HepG2 (cell line): ENCODE data around the gene LDLRAD3. TPM values are rescaled to one million over a fixed set of nuclear protein-coding genes. Genes with fewer than 3 reads are reported as not detected.

ENCODE experiments used
- ATAC-seq: fragments of 200-7000 bp; cut with Tn5 transposase; 3 replicates; pipeline ENCODE4 v1.9.1; 2020; ENCODE audit warnings: mild to moderate bottlenecking, moderate library complexity
- BruUV-seq: library from RNA; stranded (reverse); fragments of 400-500 nt; replicated peaks from 2 replicates; lab custom pipeline; 2021; lab: Mats Ljungman, UMichigan
- CTCF ChIA-PET: fragments of 300-600 bp; formaldehyde crosslinking; extraction: SDS; loops from one replicate; lab custom pipeline; 2021; ENCODE audit warnings: low total read pairs, inconsistent platforms, low intra/inter-chr PET ratio; lab: Yijun Ruan, JAX
- POLR2A ChIA-PET: fragments of 350-600 bp; sonication (Branson Sonifier 250); formaldehyde crosslinking; loops from one replicate; lab custom pipeline; 2020; ENCODE audit warnings: antibody characterized with exemption, inconsistent platforms; lab: Yijun Ruan, JAX
- DNase-seq: peaks from one replicate; pipeline ENCODE4 v3.0.0-alpha.2; 2015; ENCODE audit warnings: low spot score
- FAIRE-seq: peaks from 3 replicates; lab custom pipeline; 2011; peaks lifted over from hg19 to GRCh38; lab: Jason Lieb, UNC
- H2AFZ ChIP-seq: one replicate; pipeline ENCODE4 v1.6.1; 2011; ENCODE audit warnings: low read length, inconsistent platforms
- H3K27ac ChIP-seq: fragments of 300-600 bp; 3 replicates; pipeline ENCODE4 v1.8.0; 2011; ENCODE audit warnings: mixed run types, mild to moderate bottlenecking, mixed read lengths, low read length, inconsistent platforms; ENCODE audit not compliant: insufficient read depth; ENCODE audit errors: extremely low read length
- H3K27me3 ChIP-seq, 2 experiments: fragments of 200-600 bp in 1 of 2; 2 replicates in 1 of 2; 3 replicates in 1 of 2; pipeline versions ENCODE4 v1.6.0 to v1.8.0; 2011; ENCODE audit warnings: low read length in 2 of 2, mild to moderate bottlenecking in 2 of 2, moderate library complexity in 2 of 2, inconsistent platforms in 1 of 2; ENCODE audit not compliant: insufficient read depth in 2 of 2, control insufficient read depth in 1 of 2
- H3K36me3 ChIP-seq, 2 experiments: fragments of 200-600 bp in 1 of 2; replicated peaks in 1 of 2; 2 replicates in 1 of 2; 3 replicates in 1 of 2; pipeline versions ENCODE4 v1.5.1 to v1.8.0; 2011; ENCODE audit warnings: low read length in 2 of 2, inconsistent platforms in 1 of 2; ENCODE audit not compliant: insufficient read depth in 2 of 2, control insufficient read depth in 1 of 2
- H3K4me1 ChIP-seq: 2 replicates; pipeline ENCODE4 v1.5.1; 2012; ENCODE audit warnings: low read length, inconsistent platforms; ENCODE audit not compliant: insufficient read depth
- H3K4me2 ChIP-seq: 2 replicates; pipeline ENCODE4 v1.6.0; 2011; ENCODE audit warnings: low read depth, low read length, inconsistent platforms
- H3K4me3 ChIP-seq, 3 experiments: fragments of 200-600 bp in 1 of 3; sonication (generic), shearing (Covaris generic) in 1 of 3; replicated peaks in 1 of 3; 2 replicates each; pipeline ENCODE4 v1.5.1; 2011 to 2016; ENCODE audit warnings: low read length in 3 of 3, inconsistent platforms in 2 of 3, low read depth in 2 of 3, mild to moderate bottlenecking in 2 of 3, control low read depth in 1 of 3, mixed read lengths in 1 of 3; ENCODE audit not compliant: insufficient read depth in 1 of 3
- H3K79me2 ChIP-seq: one replicate; pipeline ENCODE4 v1.6.1; 2011; ENCODE audit warnings: low read length, inconsistent platforms; ENCODE audit not compliant: insufficient read depth
- H3K9ac ChIP-seq: 2 replicates; pipeline ENCODE4 v1.6.0; 2011; ENCODE audit warnings: mild to moderate bottlenecking, low read depth, low read length, inconsistent platforms; ENCODE audit not compliant: insufficient read depth
- H3K9me3 ChIP-seq: 2 replicates; pipeline ENCODE4 v1.5.1; 2012; ENCODE audit warnings: mild to moderate bottlenecking, low read length
- H4K20me1 ChIP-seq: 2 replicates; pipeline ENCODE4 v1.6.0; 2011; ENCODE audit warnings: inconsistent platforms, mild to moderate bottlenecking, low read length, moderate library complexity; ENCODE audit not compliant: insufficient read depth
- CBFB ChIP-seq: sonication (generic); formaldehyde crosslinking; IDR thresholded peaks from 2 replicates; pipeline ENCODE4 v1.4.0; 2020; ENCODE audit warnings: missing genetic modification reagents
- FOXA1 ChIP-seq, 2 experiments: fragments of 450-650 bp in 1 of 2; sonication (generic) in 1 of 2; formaldehyde crosslinking in 1 of 2; IDR thresholded peaks; 2 replicates each; pipeline versions ENCODE4 v1.4.0 to v1.6.1; 2016 to 2020; ENCODE audit warnings: missing genetic modification reagents in 1 of 2
- MLLT10 ChIP-seq: sonication (generic); formaldehyde crosslinking; IDR thresholded peaks from 2 replicates; pipeline ENCODE4 v1.4.0; 2020; ENCODE audit warnings: missing genetic modification reagents
- NFYB ChIP-seq: sonication (generic); formaldehyde crosslinking; IDR thresholded peaks from 2 replicates; pipeline ENCODE4 v1.4.0; 2020; ENCODE audit warnings: missing genetic modification reagents
- ZBTB42 ChIP-seq: sonication (generic); formaldehyde crosslinking; IDR thresholded peaks from 2 replicates; pipeline ENCODE4 v1.5.0; 2020; ENCODE audit warnings: mild to moderate bottlenecking, missing genetic modification reagents
- ZFX ChIP-seq: sonication (generic); formaldehyde crosslinking; IDR thresholded peaks from 2 replicates; pipeline ENCODE4 v1.4.0; 2020; ENCODE audit warnings: mild to moderate bottlenecking, low read depth, missing genetic modification reagents, moderate library complexity
- ZNF362 ChIP-seq: sonication (generic); formaldehyde crosslinking; IDR thresholded peaks from 2 replicates; pipeline ENCODE4 v1.4.0; 2020; ENCODE audit warnings: missing genetic modification reagents, mild to moderate bottlenecking, borderline replicate concordance
- ZNF451 ChIP-seq: sonication (generic); formaldehyde crosslinking; IDR thresholded peaks from 2 replicates; pipeline ENCODE4 v1.5.0; 2020; ENCODE audit warnings: mild to moderate bottlenecking, missing genetic modification reagents
- ZNF646 ChIP-seq: sonication (generic); formaldehyde crosslinking; IDR thresholded peaks from 2 replicates; pipeline ENCODE4 v1.9.0; 2021; ENCODE audit warnings: mild to moderate bottlenecking, missing genetic modification reagents
- ZNF878 ChIP-seq: sonication (generic); formaldehyde crosslinking; IDR thresholded peaks from 2 replicates; pipeline ENCODE4 v1.8.1; 2023; ENCODE audit warnings: mild to moderate bottlenecking, missing genetic modification reagents, moderate library complexity
- WGBS: methylation state at CpG from one replicate; pipeline ENCODE4 v1.1.6; 2017; ENCODE audit warnings: low lambda C conversion rate; 5-methylcytosine and 5-hydroxymethylcytosine counted together
- in situ Hi-C: cut with HindIII; loops from 2 replicates; pipeline ENCODE4 v1.10.0; 2017; ENCODE audit warnings: low pct_unique_long_range_greater_than_20kb; ENCODE audit not compliant: extremely low pct_ligation_motif_present
- intact Hi-C: fragments of 100-400 bp; cut with micrococcal nuclease; formaldehyde crosslinking; loops from one replicate; pipeline ENCODE4 v1.10.0; 2022; ENCODE audit not compliant: unreplicated experiment
- polyA plus RNA-seq, 8 experiments: library from polyadenylated mRNA; depleted of rRNA in 3 of 8; stranded (reverse) in 7 of 8; unstranded in 1 of 8; fragments of >200 nt; fragmentation: Illumina TruSeq in 4 of 8; extraction: Trizol in 4 of 8; gene quantifications; 2 replicates each; pipeline versions ENCODE4 v1.2.1 to v1.2.3, GENCODE V29; 2011 to 2016; ENCODE audit warnings: low read depth in 4 of 8, missing spikeins in 1 of 8, mixed read lengths in 1 of 8; ENCODE audit not compliant: insufficient read depth in 1 of 8
- total RNA-seq, 5 experiments: library from RNA; depleted of rRNA; stranded (reverse); fragments of >200 nt; fragmentation: Illumina TruSeq; extraction: Trizol; gene quantifications; 2 replicates each; pipeline ENCODE4 v1.2.3, GENCODE V29; 2016; ENCODE audit warnings: low read depth in 1 of 5
- TF ChIP-seq, protein P1 (sequence below): sonication (generic); formaldehyde crosslinking; IDR thresholded peaks from 2 replicates; pipeline ENCODE4 v1.5.0; 2020; ENCODE audit warnings: missing genetic modification reagents

The LDLRAD3 gene
- total and polyA plus RNA-seq, 2 of the 13 experiments (the other 11 are each of a cell fraction or from before 2014, with no cell fraction given), result 0.50 to 0.60 TPM

DNA sequence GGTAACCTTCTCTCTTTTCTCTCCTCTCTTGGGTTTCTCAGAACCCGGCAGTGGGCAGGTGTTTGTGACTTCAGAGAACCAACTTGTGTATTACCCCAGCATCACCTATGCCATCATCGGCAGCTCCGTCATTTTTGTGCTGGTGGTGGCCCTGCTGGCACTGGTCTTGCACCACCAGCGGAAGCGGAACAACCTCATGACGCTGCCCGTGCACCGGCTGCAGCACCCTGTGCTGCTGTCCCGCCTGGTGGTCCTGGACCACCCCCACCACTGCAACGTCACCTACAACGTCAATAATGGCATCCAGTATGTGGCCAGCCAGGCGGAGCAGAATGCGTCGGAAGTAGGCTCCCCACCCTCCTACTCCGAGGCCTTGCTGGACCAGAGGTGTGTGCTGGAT is 283.2 kb downstream of the LDLRAD3 start:
- Histone ChIP-seq H3K4me2 (no peak overlapping the region), H3K27me3 (no peaks in the 10 kb centered on the region; a peak in 1 of 5 replicates), H4K20me1 (no peaks in the 10 kb centered on the region), H3K36me3 (no peaks in the 10 kb centered on the region), H3K4me3 (no peak overlapping the region), H3K9ac (no peak overlapping the region), H3K27ac (no peak overlapping the region), H2AFZ (no peak overlapping the region), H3K9me3 (no peaks in the 10 kb centered on the region), H3K79me2 (no peaks in the 10 kb centered on the region)
- no TSS peak for BruUV-seq
- DNase-seq, result no peak
- no peak for ATAC-seq
- in situ Hi-C loops, result no loop called here
- ChIA-PET CTCF (no interaction called here), POLR2A (no interaction called here)
- FAIRE-seq, result no peak
- intact Hi-C loops, result no loop called here
- WGBS, result 48% methylated on average over 10 of the region's 15 CpGs
- TF ChIP-seq ZNF646, result no peak
- TF ChIP-seq, all 625 proteins: peak for 0
- no peaks in the 10 kb centered on the region for H3K4me1 ChIP-seq

- Histone ChIP-seq H3K4me1 (no peaks in the 10 kb centered on the region), H3K27ac (no peak overlapping the region), H3K9me3 (no peaks in the 10 kb centered on the region), H3K9ac (no peak overlapping the region), H3K36me3 (no peaks in the 10 kb centered on the region), H3K4me2 (no peak overlapping the region), H3K4me3 (no peak overlapping the region), H4K20me1 (no peaks in the 10 kb centered on the region), H2AFZ (no peak overlapping the region), H3K79me2 (no peaks in the 10 kb centered on the region), H3K27me3 (no peaks in the 10 kb centered on the region; a peak in 1 of 5 replicates)
- ATAC-seq, result no peak
- intact Hi-C loops, result no loop called here
- WGBS, result 66% methylated on average over 6 of the region's 8 CpGs
- in situ Hi-C loops, result no loop called here
- ChIA-PET POLR2A (no interaction called here), CTCF (no interaction called here)
- BruUV-seq, result no TSS peak
- no peak for DNase-seq
- FAIRE-seq, result no peak
- no peak for TF ChIP-seq CBFB
- TF ChIP-seq ZBTB42 (CRISPR knock-in tag), result no peak
- TF ChIP-seq ZNF878 (CRISPR knock-in tag), result no peak
- TF ChIP-seq, protein P1, sequence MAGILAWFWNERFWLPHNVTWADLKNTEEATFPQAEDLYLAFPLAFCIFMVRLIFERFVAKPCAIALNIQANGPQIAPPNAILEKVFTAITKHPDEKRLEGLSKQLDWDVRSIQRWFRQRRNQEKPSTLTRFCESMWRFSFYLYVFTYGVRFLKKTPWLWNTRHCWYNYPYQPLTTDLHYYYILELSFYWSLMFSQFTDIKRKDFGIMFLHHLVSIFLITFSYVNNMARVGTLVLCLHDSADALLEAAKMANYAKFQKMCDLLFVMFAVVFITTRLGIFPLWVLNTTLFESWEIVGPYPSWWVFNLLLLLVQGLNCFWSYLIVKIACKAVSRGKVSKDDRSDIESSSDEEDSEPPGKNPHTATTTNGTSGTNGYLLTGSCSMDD (CRISPR knock-in tag), result no peak
- no peak for TF ChIP-seq MLLT10 (CRISPR knock-in tag)
- TF ChIP-seq ZNF451 (CRISPR knock-in tag), result no peak
- TF ChIP-seq ZFX (CRISPR knock-in tag), result no peak
- TF ChIP-seq NFYB (CRISPR knock-in tag), result no peak
- TF ChIP-seq ZNF362, result no peak
- no peak for TF ChIP-seq FOXA1 (IDR thresholded peaks at IDR 0.05)
- no peak for TF ChIP-seq FOXA1 (CRISPR knock-in tag; IDR thresholded peaks at IDR 0.05)
These were observed 284.8 kb downstream of the LDLRAD3 start for GRCh38 chr11:36228689-36229088.
